Activated CD8-positive, alpha-beta memory T cell treated with anti-CD3 and anti-CD28 coated beads for 4 hours (primary cell): ENCODE measurements around the gene NR2C2.
"Not testable (repeated sequence)": the region's sequence is repeated elsewhere in the genome, so short reads cannot be mapped to it uniquely, and the experiment has no call there.

Experiments
- DNase-seq, 2 donors: peaks; one replicate each; pipeline ENCODE4 v3.0.0-alpha.2; 2020; ENCODE audit warnings: low read depth in 2 of 2

Gene NR2C2

DNA sequence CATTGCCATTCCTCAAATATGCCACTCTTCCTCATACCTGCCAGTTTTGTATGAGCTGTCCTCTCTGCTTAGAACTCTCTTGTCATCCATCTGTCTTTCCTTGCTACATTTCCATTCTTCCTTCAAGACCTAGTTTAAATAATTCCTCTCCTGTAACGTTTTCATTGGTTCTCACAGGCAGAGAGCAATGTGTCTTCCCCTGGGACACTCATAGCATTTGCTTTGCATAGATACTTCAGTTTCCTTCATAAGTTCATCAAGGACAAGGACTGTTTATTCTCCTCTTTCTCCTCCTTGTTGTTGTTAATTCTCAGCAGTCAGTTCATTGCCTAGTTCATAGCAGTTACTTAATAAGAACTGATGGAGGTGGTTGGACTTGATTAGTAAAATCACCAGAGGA is 10.5 kb downstream of the NR2C2 start:
- DNase-seq = no peak

- DNase-seq = no peak
These were observed 12.1 kb downstream of the NR2C2 start for GRCh38 chr3:14959359-14959943.

- DNase-seq = no peak
These were observed 15.4 kb downstream of the NR2C2 start for GRCh38 chr3:14962762-14963161.

- no peak for DNase-seq
These were observed 19.9 kb downstream of the NR2C2 start for GRCh38 chr3:14967285-14967684.

DNA sequence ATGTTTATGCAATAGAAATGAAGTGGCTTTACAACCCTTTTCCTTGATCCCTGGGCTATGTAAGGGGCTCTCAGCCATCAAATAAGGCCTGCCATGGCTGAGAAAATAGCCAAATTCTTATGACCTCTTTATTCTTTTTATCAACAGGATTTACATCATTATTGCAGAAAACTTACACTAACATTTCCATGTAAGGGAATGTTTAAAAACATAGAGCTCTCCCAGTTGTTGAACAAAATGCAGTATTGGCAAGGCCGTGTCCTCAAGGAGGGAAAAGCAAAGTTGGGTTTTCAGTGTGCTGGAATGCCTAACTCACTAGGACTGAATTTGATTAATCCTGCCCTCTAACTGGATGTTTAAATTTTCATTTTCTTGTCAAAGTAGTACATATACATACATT is 22.3 kb downstream of the NR2C2 start:
- DNase-seq = no peak

DNA sequence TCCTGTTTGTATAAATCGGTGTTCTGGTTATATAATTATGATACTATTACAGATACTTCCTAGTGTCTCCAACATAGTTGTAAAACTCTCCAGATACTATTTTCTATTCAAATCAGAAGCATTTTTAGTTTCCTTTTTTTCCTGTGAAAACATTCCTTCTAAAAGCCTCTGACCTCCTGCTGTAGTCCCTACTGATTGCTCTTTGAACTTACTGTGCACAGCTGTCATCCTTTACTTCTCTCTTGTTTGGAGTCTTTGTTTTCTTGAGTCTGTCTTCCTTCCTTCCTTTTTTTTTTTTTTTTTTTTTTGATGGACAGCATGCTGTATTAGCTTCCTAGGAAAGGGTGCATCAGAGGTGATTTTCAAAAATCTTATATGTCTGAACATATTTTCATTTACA is 28.9 kb downstream of the NR2C2 start:
- no peak for DNase-seq

DNA sequence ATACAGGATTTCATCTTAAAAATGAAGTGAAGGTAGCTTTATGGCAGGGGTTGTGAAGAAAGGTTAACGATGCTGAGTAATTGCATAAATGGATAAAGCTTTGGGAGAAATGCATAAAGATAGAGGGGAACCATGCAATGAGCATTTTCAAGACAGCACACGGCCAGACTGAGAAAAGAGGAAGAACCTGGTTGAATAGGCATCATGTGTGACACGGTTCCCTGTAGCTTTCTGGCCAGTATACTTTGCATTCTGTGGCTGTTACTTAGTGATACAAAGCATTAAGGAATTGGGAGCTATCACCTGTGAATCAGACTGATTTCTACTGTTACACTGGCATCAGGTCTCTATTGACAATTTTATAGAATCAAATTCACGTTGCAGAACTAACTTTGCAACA is 33.3 kb downstream of the NR2C2 start:
- no peak for DNase-seq

- DNase-seq = no peak
These were observed 37.3 kb downstream of the NR2C2 start for GRCh38 chr3:14984581-14985113.

GRCh38 chr3:14988988-14989394 is 41.6 kb downstream of the NR2C2 start:
- DNase-seq = no peak

GRCh38 chr3:14989943-14990779 is 42.8 kb downstream of the NR2C2 start:
- no peak for DNase-seq

DNA sequence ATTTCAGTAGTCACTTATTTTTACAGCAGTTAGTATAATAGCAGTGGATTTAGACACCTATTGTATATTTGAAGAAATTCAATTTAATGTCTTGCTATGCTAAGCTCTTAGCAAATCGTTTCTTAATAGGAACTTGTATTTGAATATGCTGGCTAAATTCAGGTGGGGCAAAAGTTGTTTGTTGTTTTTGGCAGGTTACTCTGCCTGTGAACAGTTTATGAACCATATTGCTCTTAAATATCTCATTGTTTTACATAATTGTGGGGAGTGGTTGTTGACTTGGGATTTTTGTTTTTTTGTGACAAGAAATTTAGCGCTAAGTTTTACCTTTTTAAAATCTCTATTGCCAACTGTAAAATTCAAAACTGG is 43.4 kb downstream of the NR2C2 start:
- no peak for DNase-seq

GRCh38 chr3:14991151-14991742 is 43.9 kb downstream of the NR2C2 start:
- no peak for DNase-seq

DNA sequence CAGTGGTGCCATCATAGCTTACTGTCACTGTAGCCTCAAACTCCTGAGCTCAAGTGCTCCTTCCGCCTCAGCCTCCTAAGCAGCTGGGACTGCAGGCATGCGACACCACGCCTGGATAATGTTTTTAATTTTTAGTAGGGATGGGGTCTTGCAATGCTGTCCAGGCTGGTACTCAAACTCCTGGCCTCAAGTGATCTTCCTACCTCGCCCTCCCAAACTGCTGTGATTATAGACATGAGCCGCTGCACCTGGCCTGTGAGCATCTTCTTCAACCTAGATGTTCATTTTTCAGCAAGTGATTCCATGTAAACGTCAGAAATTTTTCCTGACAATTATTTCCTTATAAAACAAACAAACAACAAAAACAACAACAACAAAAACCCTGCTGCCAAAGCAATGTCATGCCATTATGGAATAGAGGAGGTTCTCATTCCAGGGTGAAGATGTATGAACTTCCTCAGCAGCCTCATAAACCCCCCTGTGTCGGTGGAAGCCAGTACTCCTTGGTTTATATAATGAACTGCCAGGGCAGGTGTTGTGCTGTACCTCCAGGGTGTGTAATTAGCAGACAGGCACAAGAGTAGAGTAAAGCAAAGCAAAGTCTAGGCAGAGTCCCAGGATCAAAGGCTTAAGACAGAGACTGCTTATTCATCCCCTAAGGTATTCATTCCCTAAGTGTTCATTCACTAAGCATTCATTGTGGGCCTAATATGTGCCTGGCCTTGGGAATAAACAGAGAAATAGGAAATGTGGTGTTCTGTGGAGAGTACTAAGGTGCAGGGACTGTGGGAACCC is 44.6 kb downstream of the NR2C2 start:
- DNase-seq = no peak

DNA sequence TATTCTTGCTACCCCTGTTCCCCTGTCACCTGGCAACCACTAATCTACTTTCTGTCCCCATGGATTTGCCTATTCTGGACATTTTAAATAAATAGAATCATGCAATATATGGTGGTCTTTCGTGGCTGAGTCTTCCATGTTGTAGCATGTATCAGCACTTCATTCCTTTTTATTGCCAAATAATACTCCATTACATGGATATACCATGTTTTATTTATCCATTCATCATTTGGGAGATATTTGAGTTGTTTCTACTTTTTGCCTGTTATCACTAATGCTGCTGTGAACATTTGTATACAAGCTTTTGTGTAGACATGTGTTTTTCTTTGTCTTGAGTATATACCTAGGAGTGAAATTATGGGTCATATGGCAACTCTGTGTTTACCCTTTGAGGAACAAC is 50.6 kb downstream of the NR2C2 start:
- no peak for DNase-seq

DNA sequence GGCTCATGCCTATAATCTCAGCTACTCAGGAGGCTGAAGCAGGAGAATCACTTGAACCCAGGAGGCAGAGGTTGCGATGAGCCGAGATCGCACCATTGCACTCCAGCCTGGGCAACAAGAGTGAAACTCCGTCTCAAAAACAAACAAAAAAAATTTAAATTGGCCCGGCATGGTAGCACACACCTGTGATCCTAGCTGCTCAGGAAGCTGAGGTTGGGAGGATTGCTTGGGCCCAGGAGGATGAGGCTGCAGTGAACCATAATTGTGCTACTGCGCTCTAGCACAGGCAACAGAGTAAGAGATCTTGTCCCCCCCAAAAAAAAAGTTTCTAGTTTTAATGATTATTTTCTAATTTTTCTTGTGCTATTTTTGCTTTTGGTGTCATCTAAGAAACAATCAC is 51.8 kb downstream of the NR2C2 start:
- DNase-seq = not testable (repeated sequence)

DNA sequence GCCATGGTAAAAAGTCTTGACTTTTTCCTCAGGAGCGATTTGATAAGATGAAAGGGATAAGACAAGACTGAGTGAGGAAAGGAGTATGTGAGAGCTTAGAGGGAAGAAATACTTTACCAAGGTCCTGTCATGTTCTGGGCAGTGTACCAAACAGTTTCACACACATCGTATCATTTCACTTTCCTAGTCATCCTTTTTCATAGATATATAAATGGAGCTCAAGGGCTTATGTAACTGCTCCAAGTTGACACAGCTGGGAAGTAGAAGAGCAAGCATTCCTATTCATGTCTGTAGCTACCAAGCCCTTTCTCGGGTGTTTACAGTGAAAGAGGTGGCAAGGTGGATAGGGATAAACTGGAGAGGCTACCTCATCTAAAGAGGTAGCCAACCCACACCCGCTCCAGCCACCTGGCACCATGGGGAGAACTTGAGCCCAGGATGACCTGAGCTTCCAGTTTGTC is 60.3 kb downstream of the NR2C2 start:
- no peak for DNase-seq

GRCh38 chr3:15009167-15009566 is 61.8 kb downstream of the NR2C2 start:
- DNase-seq = no peak

DNA sequence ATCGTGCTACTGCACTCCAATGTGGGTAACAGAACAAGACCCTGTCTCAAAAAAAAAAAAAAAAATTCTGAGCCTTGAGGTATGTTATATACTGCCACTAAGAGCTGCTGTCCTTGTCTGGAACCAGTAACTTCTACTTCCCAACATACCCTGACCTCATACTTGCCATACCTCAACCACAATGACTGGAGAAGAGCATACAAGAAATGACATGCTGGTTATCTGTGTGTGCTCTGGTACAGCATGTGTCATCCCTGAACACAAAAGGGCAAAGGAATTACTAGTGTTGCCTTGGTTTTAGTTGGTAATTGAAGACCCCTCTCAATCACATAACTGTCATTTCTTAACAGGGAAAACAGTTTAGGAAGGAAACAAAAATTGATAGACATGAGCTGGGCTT is 63.3 kb downstream of the NR2C2 start:
- no peak for DNase-seq

- DNase-seq = no peak
These were observed 63.8 kb downstream of the NR2C2 start for GRCh38 chr3:15011174-15011573.

DNA sequence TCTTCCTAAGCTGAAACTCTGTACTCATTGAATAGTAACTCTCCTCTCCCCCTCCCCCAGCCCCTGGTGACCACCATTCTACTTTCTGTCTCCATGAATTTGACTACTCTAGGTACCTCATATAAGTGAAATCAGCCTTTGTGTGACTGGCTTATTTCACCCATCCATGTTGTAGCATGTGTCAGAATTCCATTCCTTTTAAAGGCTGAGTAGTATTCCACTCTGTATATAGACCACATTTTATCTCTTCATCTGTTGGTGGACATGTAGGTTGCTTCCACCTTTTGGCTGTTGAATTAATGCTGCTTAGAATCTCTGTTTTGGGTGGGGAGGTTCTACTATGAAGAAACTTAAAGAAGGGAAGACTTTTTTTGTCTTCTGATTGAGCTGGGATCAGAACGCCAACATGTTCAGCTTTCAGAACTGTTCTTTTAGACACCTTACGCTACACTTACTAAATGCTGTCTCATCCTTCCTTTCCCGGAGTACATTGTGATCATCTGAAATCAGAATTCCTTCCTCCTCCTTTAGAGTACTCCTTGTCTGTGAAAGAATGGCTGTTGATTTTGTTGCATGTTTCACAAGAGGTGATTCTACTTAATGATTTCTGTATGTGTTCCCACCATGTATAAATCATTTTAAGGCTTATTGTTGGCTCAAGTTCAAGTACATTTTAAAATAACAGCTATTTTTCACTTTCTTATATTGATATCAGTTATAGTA is 67.4 kb downstream of the NR2C2 start:
- no peak for DNase-seq

GRCh38 chr3:15015456-15015855 is 68.1 kb downstream of the NR2C2 start:
- DNase-seq = no peak
